ENCODE measurements around the gene TSPAN31.

Gene TSPAN31

GRCh38 chr12:57738661-57739237 is 6.1 kb upstream of the TSPAN31 start, which contains the start of gene AGAP2 (continued):
- TF ChIP-seq ZSCAN18 (tag by site-specific recombination; IDR thresholded peaks at IDR 0.05) = no peak
- no peak for TF ChIP-seq ZSCAN16 (tag by site-specific recombination; IDR thresholded peaks at IDR 0.05)
- TF ChIP-seq ZNF501 (tag by site-specific recombination; IDR thresholded peaks at IDR 0.05) = no peak
- peak; percentile 64 for TF ChIP-seq ZNF335 (tag by site-specific recombination; conservative IDR thresholded peaks at IDR 0.05)
- no peak for TF ChIP-seq ZNF2 (tag by site-specific recombination; IDR thresholded peaks at IDR 0.05)
- TF ChIP-seq ZNF548 (tag by site-specific recombination; IDR thresholded peaks at IDR 0.05) = peak; percentile 16; the same call in 1 of the 2 replicates
- TF ChIP-seq ZBTB6 (tag by site-specific recombination; IDR thresholded peaks at IDR 0.05) = no peak
- no peak for TF ChIP-seq ZNF266 (tag by site-specific recombination; IDR thresholded peaks at IDR 0.05; ENCODE audit: low read depth)
- TF ChIP-seq GLIS1 (tag by site-specific recombination; IDR thresholded peaks at IDR 0.05) = peak; percentile 48; the same call in 1 of the 2 replicates
- no peak for TF ChIP-seq FEZF1 (tag by site-specific recombination; IDR thresholded peaks at IDR 0.05)
- no peak for TF ChIP-seq ZNF621 (tag by site-specific recombination; IDR thresholded peaks at IDR 0.05)
- no peak for TF ChIP-seq ZNF169 (tag by site-specific recombination; IDR thresholded peaks at IDR 0.05)
- peak; percentile 81 for TF ChIP-seq ZBTB17 (tag by site-specific recombination; IDR thresholded peaks at IDR 0.05)
- TF ChIP-seq ZNF140 (tag by site-specific recombination; IDR thresholded peaks at IDR 0.05) = no peak
- no peak for TF ChIP-seq ZNF837 (tag by site-specific recombination; IDR thresholded peaks at IDR 0.05)
- no peak for TF ChIP-seq ZNF791 (tag by site-specific recombination; IDR thresholded peaks at IDR 0.05)
- TF ChIP-seq ZNF221 (tag by site-specific recombination; IDR thresholded peaks at IDR 0.05; ENCODE audit: borderline replicate concordance) = no peak
- no peak for TF ChIP-seq ZNF449 (tag by site-specific recombination; IDR thresholded peaks at IDR 0.05)
- peak; percentile 78 for TF ChIP-seq ZNF660 (tag by site-specific recombination; IDR thresholded peaks at IDR 0.05)
- TF ChIP-seq ZNF132 (tag by site-specific recombination; IDR thresholded peaks at IDR 0.05; ENCODE audit: borderline replicate concordance) = no peak
- TF ChIP-seq ZNF37A (tag by site-specific recombination; IDR thresholded peaks at IDR 0.05) = no peak
- TF ChIP-seq ZSCAN23 (tag by site-specific recombination; IDR thresholded peaks at IDR 0.05) = no peak
- no peak for TF ChIP-seq ZNF302 (tag by site-specific recombination; IDR thresholded peaks at IDR 0.05; ENCODE audit: low read depth)
- TF ChIP-seq KLF7 (tag by site-specific recombination; IDR thresholded peaks at IDR 0.05; ENCODE audit: borderline replicate concordance) = 0 out of 2 replicates have a peak, but pooled peaks have one; percentile 9
- no peak for TF ChIP-seq WT1 (tag by site-specific recombination; IDR thresholded peaks at IDR 0.05)
- no peak for TF ChIP-seq PRDM2 (tag by site-specific recombination; IDR thresholded peaks at IDR 0.05; ENCODE audit: borderline replicate concordance)
- peak; percentile 68 for TF ChIP-seq KLF8 (tag by site-specific recombination; IDR thresholded peaks at IDR 0.05)
- TF ChIP-seq GFI1B (tag by site-specific recombination; IDR thresholded peaks at IDR 0.05) = no peak
